Effector memory CD4-positive, alpha-beta T cell (primary cell): ENCODE results near the gene WDTC1.

ENCODE experiments used
- DNase-seq, 3 donors: peaks; one replicate each; pipeline ENCODE4 v3.0.0-alpha.2; 2020
- H3K27ac ChIP-seq: 2 replicates; pipeline ENCODE4 v1.7.0; 2013; ENCODE audit warnings: mild to moderate bottlenecking, low read length, moderate library complexity; ENCODE audit not compliant: insufficient read depth, poor library complexity, severe bottlenecking
- H3K27me3 ChIP-seq: replicated peaks from 2 replicates; pipeline ENCODE4 v1.7.0; 2013; ENCODE audit warnings: mild to moderate bottlenecking, low read length; ENCODE audit not compliant: insufficient read depth, control insufficient read depth, poor library complexity, severe bottlenecking
- H3K36me3 ChIP-seq: 2 replicates; pipeline ENCODE4 v1.7.0; 2013; ENCODE audit warnings: mild to moderate bottlenecking, low read length, moderate library complexity; ENCODE audit not compliant: control insufficient read depth, insufficient read depth
- H3K4me1 ChIP-seq: 2 replicates; pipeline ENCODE4 v1.7.0; 2013; ENCODE audit warnings: low read length, mild to moderate bottlenecking; ENCODE audit not compliant: control insufficient read depth, insufficient read depth, poor library complexity, severe bottlenecking
- H3K4me3 ChIP-seq: 2 replicates; pipeline ENCODE4 v1.7.0; 2013; ENCODE audit warnings: low read length, low read depth, mild to moderate bottlenecking; ENCODE audit not compliant: insufficient read depth, poor library complexity, severe bottlenecking
- H3K9me3 ChIP-seq: 2 replicates; pipeline ENCODE4 v1.7.0; 2013; ENCODE audit warnings: mild to moderate bottlenecking, low read length, moderate library complexity; ENCODE audit not compliant: control insufficient read depth

WDTC1 gene

DNA sequence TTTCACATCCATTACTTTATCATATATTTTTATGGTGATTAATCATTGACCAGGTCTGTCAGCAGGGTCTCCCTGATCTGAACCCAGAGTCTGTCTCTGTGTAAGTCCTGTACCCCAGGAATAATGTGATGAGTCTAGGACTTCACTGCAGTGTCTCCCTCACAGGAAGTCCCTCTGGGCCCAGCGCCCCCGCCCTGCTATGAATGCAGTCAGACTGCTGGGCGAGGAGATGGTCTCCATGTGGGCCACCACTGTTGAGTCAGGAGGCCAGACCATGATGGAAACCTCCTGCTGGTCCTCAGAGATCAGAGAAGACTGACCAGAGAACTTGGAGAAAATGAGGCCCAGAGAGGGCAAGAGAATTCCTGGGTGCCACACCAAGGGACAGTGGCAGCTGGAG lies 97.0 kb downstream of the WDTC1 start:
- H3K27ac ChIP-seq = no peak overlapping the region

GRCh38 chr1:27331922-27332321 lies 97.5 kb downstream of the WDTC1 start:
- DNase-seq = no peak
- Histone ChIP-seq H3K4me1 (peaks cover 12% of the 10 kb centered on the region), H3K9me3 (no peaks in the 10 kb centered on the region), H3K36me3 (peaks cover 56% of the 10 kb centered on the region), H3K27ac (no peak overlapping the region), H3K4me3 (no peak overlapping the region), H3K27me3 (no peaks in the 10 kb centered on the region)

More for the DNA sequence above, 97.0 kb downstream of the WDTC1 start:
- H3K9me3 ChIP-seq = no peaks in the 10 kb centered on the region
- no peaks in the 10 kb centered on the region for H3K27me3 ChIP-seq
- H3K4me3 ChIP-seq = no peak overlapping the region
- no peak for DNase-seq
- peaks cover 57% of the 10 kb centered on the region for H3K36me3 ChIP-seq
- H3K4me1 ChIP-seq = peaks cover 12% of the 10 kb centered on the region

DNA sequence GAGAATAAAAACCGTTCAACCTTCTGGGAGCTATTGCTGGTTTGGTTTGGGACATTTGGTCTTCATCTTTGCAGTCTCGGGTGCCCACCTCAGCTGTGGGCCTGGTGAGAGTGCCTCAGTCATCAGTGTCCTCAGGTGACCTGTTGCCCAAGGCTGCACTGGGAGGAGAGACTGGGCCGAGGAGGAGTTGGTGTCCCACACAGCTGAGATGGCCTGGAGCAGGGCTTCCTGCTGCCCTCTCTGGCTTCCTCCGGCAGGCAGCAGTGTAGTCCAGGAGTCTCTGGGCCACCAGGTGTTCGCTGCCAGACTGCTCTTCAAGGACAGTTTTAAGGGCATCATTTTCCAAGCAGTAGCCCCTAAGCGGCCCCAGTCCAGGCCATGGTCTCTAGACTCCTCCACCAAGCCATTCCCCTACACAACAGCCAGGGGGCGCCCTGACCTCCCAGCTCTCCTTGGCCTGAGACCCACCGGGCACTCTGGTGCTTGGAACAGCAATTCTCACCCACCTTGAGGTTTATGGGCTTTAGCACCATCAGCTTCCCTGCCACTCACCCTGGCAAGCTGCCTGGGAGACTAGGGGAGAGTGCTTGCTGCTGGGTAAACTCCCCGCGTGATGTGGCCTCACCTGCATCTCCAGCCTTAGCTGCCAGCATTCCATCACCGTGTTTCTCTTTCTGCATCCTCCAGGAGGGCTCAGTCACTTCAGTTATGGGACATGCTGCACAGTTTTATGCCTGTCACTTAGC lies 98.3 kb downstream of the WDTC1 start:
- H3K4me3 ChIP-seq = no peak overlapping the region
- H3K27ac ChIP-seq = no peak overlapping the region
- H3K36me3 ChIP-seq = peaks cover 56% of the 10 kb centered on the region
- H3K27me3 ChIP-seq = no peaks in the 10 kb centered on the region
- H3K4me1 ChIP-seq = peaks cover 12% of the 10 kb centered on the region
- DNase-seq = peak in 2 of 3 donors; percentile 31 to 41
- no peaks in the 10 kb centered on the region for H3K9me3 ChIP-seq

GRCh38 chr1:27333717-27334279 lies 99.4 kb downstream of the WDTC1 start:
- Histone ChIP-seq H3K27ac (no peak overlapping the region), H3K4me3 (no peak overlapping the region), H3K36me3 (peaks cover 56% of the 10 kb centered on the region), H3K27me3 (no peaks in the 10 kb centered on the region), H3K4me1 (peaks cover 12% of the 10 kb centered on the region), H3K9me3 (no peaks in the 10 kb centered on the region)
- DNase-seq = no peak

DNA sequence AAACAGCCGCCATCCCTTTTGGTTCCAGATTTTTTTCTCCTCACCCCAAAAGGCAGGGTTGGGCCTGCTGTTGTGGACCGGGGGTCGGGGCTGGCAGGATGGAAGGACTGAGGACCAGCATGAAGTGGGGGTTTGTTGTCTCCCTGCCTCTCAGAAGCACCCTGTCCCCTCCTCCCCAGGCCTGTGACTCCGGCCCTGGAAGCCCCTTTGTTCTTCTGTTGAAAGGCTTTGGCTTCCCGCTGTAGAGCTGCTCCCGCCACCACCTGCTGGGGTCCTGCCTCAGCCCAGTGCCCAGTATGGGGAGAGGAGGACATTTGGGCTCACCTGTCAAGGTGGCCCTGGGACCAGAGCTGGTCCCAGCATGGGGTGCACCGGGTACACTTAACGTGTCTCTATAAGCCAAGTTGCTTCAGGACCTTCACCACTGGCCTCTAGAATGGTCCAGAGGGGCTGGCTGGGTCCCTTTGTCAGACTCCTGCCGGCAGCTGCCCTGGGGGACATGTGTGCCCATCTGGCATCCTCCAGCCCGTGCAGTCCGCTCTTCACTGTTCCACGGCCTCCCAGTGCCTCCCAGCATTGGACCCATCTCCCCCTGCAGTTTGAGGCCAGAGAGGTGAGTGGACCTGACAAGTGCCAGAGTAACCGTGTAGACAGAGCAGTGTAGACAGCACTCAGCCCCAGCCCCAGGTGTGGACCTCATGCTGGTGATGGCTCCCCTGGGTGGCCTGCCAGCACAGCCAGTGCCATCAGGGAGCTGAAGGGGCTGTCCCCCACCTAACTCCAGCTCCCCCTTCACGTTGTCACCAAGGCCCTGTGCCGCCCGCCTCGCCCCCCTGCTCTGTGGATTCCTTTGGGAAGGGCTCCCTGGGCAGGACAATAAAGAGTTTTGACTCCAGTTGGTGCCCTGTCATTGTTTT lies 101.3 kb downstream of the WDTC1 start:
- DNase-seq = no peak
- Histone ChIP-seq H3K4me1 (peaks cover 13% of the 10 kb centered on the region), H3K27ac (no peak overlapping the region), H3K27me3 (no peaks in the 10 kb centered on the region), H3K4me3 (no peak overlapping the region), H3K36me3 (peaks cover 46% of the 10 kb centered on the region), H3K9me3 (no peaks in the 10 kb centered on the region)

DNA sequence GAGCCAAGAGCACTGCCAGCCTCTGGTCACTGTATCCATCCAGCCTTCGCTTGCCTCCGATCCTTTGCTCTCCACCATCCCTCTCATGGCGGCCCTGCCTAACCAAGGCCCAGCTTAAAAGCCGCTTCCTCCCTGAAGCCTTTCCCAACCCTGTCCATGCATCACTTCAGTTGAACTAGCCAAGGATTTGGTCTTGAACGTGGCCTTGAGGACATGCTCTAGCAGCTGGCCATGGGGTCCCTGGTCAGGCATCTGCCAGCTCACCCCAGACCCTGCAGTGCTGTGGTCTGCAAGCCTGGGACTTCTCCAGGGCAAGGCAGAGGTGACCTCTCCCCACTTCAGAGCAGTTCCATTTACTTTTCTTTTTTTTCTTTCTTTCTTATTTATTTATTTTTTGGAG lies 102.3 kb downstream of the WDTC1 start:
- Histone ChIP-seq H3K27me3 (no peaks in the 10 kb centered on the region), H3K27ac (no peak overlapping the region), H3K4me1 (peaks cover 23% of the 10 kb centered on the region), H3K36me3 (peaks cover 42% of the 10 kb centered on the region), H3K4me3 (no peak overlapping the region), H3K9me3 (no peaks in the 10 kb centered on the region)
- no peak for DNase-seq

DNA sequence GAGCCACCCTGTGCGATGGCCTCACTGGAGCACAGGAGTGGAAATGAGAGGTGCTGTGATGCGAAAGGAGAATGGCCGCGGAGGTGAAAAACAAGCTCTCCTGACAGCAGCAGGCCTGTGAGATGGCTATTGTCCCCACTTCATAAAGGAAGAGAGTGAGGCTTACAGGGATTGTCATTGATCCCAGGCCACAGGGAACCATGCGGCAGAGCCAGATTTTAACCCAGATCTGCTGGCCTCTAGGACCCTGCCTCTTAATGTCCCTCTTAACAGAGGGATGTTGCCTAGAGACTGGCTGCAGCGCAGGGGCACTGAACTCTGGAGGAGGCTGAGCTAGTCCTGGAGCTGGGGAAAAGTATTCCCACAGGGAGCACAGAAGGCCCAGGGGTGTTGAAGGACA lies 104.3 kb downstream of the WDTC1 start:
- H3K36me3 ChIP-seq = peaks cover 27% of the 10 kb centered on the region
- no peak overlapping the region for H3K4me3 ChIP-seq
- H3K27ac ChIP-seq = no peak overlapping the region
- no peaks in the 10 kb centered on the region for H3K9me3 ChIP-seq
- H3K4me1 ChIP-seq = peaks cover 19% of the 10 kb centered on the region
- no peaks in the 10 kb centered on the region for H3K27me3 ChIP-seq
- no peak for DNase-seq

- no peaks in the 10 kb centered on the region for H3K9me3 ChIP-seq
- H3K4me1 ChIP-seq = peaks cover 24% of the 10 kb centered on the region
- no peak for DNase-seq
- no peaks in the 10 kb centered on the region for H3K27me3 ChIP-seq
- H3K36me3 ChIP-seq = peaks cover 22% of the 10 kb centered on the region
- no peak overlapping the region for H3K4me3 ChIP-seq
- H3K27ac ChIP-seq = no peak overlapping the region
Observed at GRCh38 chr1:27339213-27339612, 104.8 kb downstream of the WDTC1 start.

GRCh38 chr1:27341525-27342252 lies 107.3 kb downstream of the WDTC1 start, which contains the start of gene SYTL1:
Gene SYTL1, plus strand, starts transcription at chr1:27342022. Its CDS starts 3,313 bp downstream, at chr1:27345335.
- peak within 1 kb of the TSS; percentile 82 for H3K4me3 ChIP-seq
- H3K27me3 ChIP-seq = no peaks in the 10 kb centered on the region
- peaks cover 32% of the 10 kb centered on the region for H3K4me1 ChIP-seq
- peak; percentile 38 to 54 (median 41) for DNase-seq
- H3K36me3 ChIP-seq = peaks cover 6% of the 10 kb centered on the region
- H3K9me3 ChIP-seq = no peaks in the 10 kb centered on the region
- H3K27ac ChIP-seq = peak within 1 kb of the TSS; percentile 87
